Prostate gland (tissue), 2 donors: ENCODE data around the gene DOCK10.

Experiments used
- CTCF ChIP-seq, 4 experiments: fragments of 200-600 bp in 2 of 4; fragments of 450-650 bp in 2 of 4; sonication (generic) in 2 of 4; IDR thresholded peaks; 1 replicate in 3 of 4; 2 replicates in 1 of 4; pipeline ENCODE4 v1.5.1; 2016 to 2019; ENCODE audit warnings: antibody characterized with exemption in 4 of 4, mild to moderate bottlenecking in 2 of 4, moderate library complexity in 2 of 4
- POLR2A ChIP-seq: fragments of 450-650 bp; IDR thresholded peaks from one replicate; pipeline ENCODE4 v1.6.1; 2016; ENCODE audit warnings: antibody characterized with exemption, mild to moderate bottlenecking

- no peak for TF ChIP-seq CTCF (IDR thresholded peaks at IDR 0.05)
- TF ChIP-seq POLR2A = no peak
These were observed 2.1 kb downstream of the DOCK10 start for GRCh38 chr2:225040142-225040541.
